HepG2 (cell line): ENCODE results near the gene CCDC183. TPM values are rescaled to one million over a fixed set of nuclear protein-coding genes. Genes with fewer than 3 reads are reported as not detected.

Source experiments
- ATAC-seq: fragments of 200-7000 bp; cut with Tn5 transposase; 3 replicates; pipeline ENCODE4 v1.9.1; 2020; ENCODE audit warnings: mild to moderate bottlenecking, moderate library complexity
- BruUV-seq: library from RNA; stranded (reverse); fragments of 400-500 nt; replicated peaks from 2 replicates; lab custom pipeline; 2021; lab: Mats Ljungman, UMichigan
- CTCF ChIA-PET: fragments of 300-600 bp; formaldehyde crosslinking; extraction: SDS; loops from one replicate; lab custom pipeline; 2021; ENCODE audit warnings: low total read pairs, inconsistent platforms, low intra/inter-chr PET ratio; lab: Yijun Ruan, JAX
- POLR2A ChIA-PET: fragments of 350-600 bp; sonication (Branson Sonifier 250); formaldehyde crosslinking; loops from one replicate; lab custom pipeline; 2020; ENCODE audit warnings: antibody characterized with exemption, inconsistent platforms; lab: Yijun Ruan, JAX
- DNase-seq: peaks from one replicate; pipeline ENCODE4 v3.0.0-alpha.2; 2015; ENCODE audit warnings: low spot score
- FAIRE-seq: peaks from 3 replicates; lab custom pipeline; 2011; peaks lifted over from hg19 to GRCh38; lab: Jason Lieb, UNC
- H2AFZ ChIP-seq: one replicate; pipeline ENCODE4 v1.6.1; 2011; ENCODE audit warnings: low read length, inconsistent platforms
- H3K27ac ChIP-seq: fragments of 300-600 bp; 3 replicates; pipeline ENCODE4 v1.8.0; 2011; ENCODE audit warnings: mixed run types, mild to moderate bottlenecking, mixed read lengths, low read length, inconsistent platforms; ENCODE audit not compliant: insufficient read depth; ENCODE audit errors: extremely low read length
- H3K27me3 ChIP-seq, 2 experiments: fragments of 200-600 bp in 1 of 2; 2 replicates in 1 of 2; 3 replicates in 1 of 2; pipeline versions ENCODE4 v1.6.0 to v1.8.0; 2011; ENCODE audit warnings: low read length in 2 of 2, mild to moderate bottlenecking in 2 of 2, moderate library complexity in 2 of 2, inconsistent platforms in 1 of 2; ENCODE audit not compliant: insufficient read depth in 2 of 2, control insufficient read depth in 1 of 2
- H3K36me3 ChIP-seq, 2 experiments: fragments of 200-600 bp in 1 of 2; replicated peaks in 1 of 2; 2 replicates in 1 of 2; 3 replicates in 1 of 2; pipeline versions ENCODE4 v1.5.1 to v1.8.0; 2011; ENCODE audit warnings: low read length in 2 of 2, inconsistent platforms in 1 of 2; ENCODE audit not compliant: insufficient read depth in 2 of 2, control insufficient read depth in 1 of 2
- H3K4me1 ChIP-seq: 2 replicates; pipeline ENCODE4 v1.5.1; 2012; ENCODE audit warnings: low read length, inconsistent platforms; ENCODE audit not compliant: insufficient read depth
- H3K4me2 ChIP-seq: 2 replicates; pipeline ENCODE4 v1.6.0; 2011; ENCODE audit warnings: low read depth, low read length, inconsistent platforms
- H3K4me3 ChIP-seq, 3 experiments: fragments of 200-600 bp in 1 of 3; sonication (generic), shearing (Covaris generic) in 1 of 3; replicated peaks in 1 of 3; 2 replicates each; pipeline ENCODE4 v1.5.1; 2011 to 2016; ENCODE audit warnings: low read length in 3 of 3, inconsistent platforms in 2 of 3, low read depth in 2 of 3, mild to moderate bottlenecking in 2 of 3, control low read depth in 1 of 3, mixed read lengths in 1 of 3; ENCODE audit not compliant: insufficient read depth in 1 of 3
- H3K79me2 ChIP-seq: one replicate; pipeline ENCODE4 v1.6.1; 2011; ENCODE audit warnings: low read length, inconsistent platforms; ENCODE audit not compliant: insufficient read depth
- H3K9ac ChIP-seq: 2 replicates; pipeline ENCODE4 v1.6.0; 2011; ENCODE audit warnings: mild to moderate bottlenecking, low read depth, low read length, inconsistent platforms; ENCODE audit not compliant: insufficient read depth
- H3K9me3 ChIP-seq: 2 replicates; pipeline ENCODE4 v1.5.1; 2012; ENCODE audit warnings: mild to moderate bottlenecking, low read length
- H4K20me1 ChIP-seq: 2 replicates; pipeline ENCODE4 v1.6.0; 2011; ENCODE audit warnings: inconsistent platforms, mild to moderate bottlenecking, low read length, moderate library complexity; ENCODE audit not compliant: insufficient read depth
- CBFB ChIP-seq: sonication (generic); formaldehyde crosslinking; IDR thresholded peaks from 2 replicates; pipeline ENCODE4 v1.4.0; 2020; ENCODE audit warnings: missing genetic modification reagents
- CERS6 ChIP-seq: sonication (generic); formaldehyde crosslinking; IDR thresholded peaks from 2 replicates; pipeline ENCODE4 v1.5.0; 2020; ENCODE audit warnings: missing genetic modification reagents
- DBP ChIP-seq: sonication (generic); formaldehyde crosslinking; IDR thresholded peaks from 2 replicates; pipeline ENCODE4 v1.4.0; 2020; ENCODE audit warnings: missing genetic modification reagents; ENCODE audit errors: not compliant biosample characterization
- ETV5 ChIP-seq: IDR thresholded peaks from 2 replicates; pipeline ENCODE4 v1.6.1; 2018; ENCODE audit warnings: missing biosample characterization, missing genetic modification reagents, inconsistent platforms, borderline replicate concordance
- FOXO4 ChIP-seq: sonication (generic); formaldehyde crosslinking; conservative IDR thresholded peaks from 2 replicates; pipeline ENCODE4 v1.8.1; 2023; ENCODE audit warnings: missing genetic modification reagents
- GTF3A ChIP-seq: sonication (generic); formaldehyde crosslinking; conservative IDR thresholded peaks from 2 replicates; pipeline ENCODE4 v1.4.0; 2020; ENCODE audit warnings: mild to moderate bottlenecking, missing genetic modification reagents
- KAT2B ChIP-seq: fragments of 150-350 bp; IDR thresholded peaks from 2 replicates; pipeline ENCODE4 v1.6.1; 2014; ENCODE audit warnings: low read depth, low read length, borderline replicate concordance
- NFYC ChIP-seq: IDR thresholded peaks from 2 replicates; pipeline ENCODE4 v1.6.1; 2016; ENCODE audit warnings: missing genetic modification reagents, missing compliant biosample characterization
- NONO ChIP-seq, 2 experiments: fragments of 450-650 bp in 1 of 2; sonication (generic) in 1 of 2; formaldehyde crosslinking in 1 of 2; IDR thresholded peaks in 1 of 2; conservative IDR thresholded peaks in 1 of 2; 2 replicates each; pipeline versions ENCODE4 v1.6.1 to v1.8.0; 2017 to 2022; ENCODE audit warnings: mild to moderate bottlenecking in 1 of 2, missing genetic modification reagents in 1 of 2, moderate library complexity in 1 of 2
- PHF20 ChIP-seq: sonication (generic); formaldehyde crosslinking; IDR thresholded peaks from 2 replicates; pipeline ENCODE4 v1.5.0; 2020; ENCODE audit warnings: mild to moderate bottlenecking, missing genetic modification reagents
- POLR2AphosphoS5 ChIP-seq: IDR thresholded peaks from 2 replicates; pipeline ENCODE4 v1.6.1; 2012; ENCODE audit warnings: low read depth, low read length
- SNAI1 ChIP-seq: sonication (generic); formaldehyde crosslinking; IDR thresholded peaks from 2 replicates; pipeline ENCODE4 v1.5.0; 2020; ENCODE audit warnings: mild to moderate bottlenecking, missing genetic modification reagents, borderline replicate concordance
- TARDBP ChIP-seq: sonication (generic); formaldehyde crosslinking; IDR thresholded peaks from 2 replicates; pipeline ENCODE4 v1.8.0; 2022; ENCODE audit warnings: mild to moderate bottlenecking, missing genetic modification reagents
- ZBTB38 ChIP-seq: sonication (generic); formaldehyde crosslinking; IDR thresholded peaks from 2 replicates; pipeline ENCODE4 v1.5.1; 2020; ENCODE audit warnings: mild to moderate bottlenecking, missing genetic modification reagents
- ZMAT3 ChIP-seq: sonication (generic); formaldehyde crosslinking; conservative IDR thresholded peaks from 2 replicates; pipeline ENCODE4 v1.7.0; 2021; ENCODE audit warnings: missing genetic modification reagents
- ZNF225 ChIP-seq: sonication (generic); formaldehyde crosslinking; IDR thresholded peaks from 2 replicates; pipeline ENCODE4 v1.4.0; 2020; ENCODE audit warnings: mild to moderate bottlenecking, missing genetic modification reagents
- ZNF629 ChIP-seq: sonication (generic); formaldehyde crosslinking; conservative IDR thresholded peaks from 2 replicates; pipeline ENCODE4 v1.5.0; 2020; ENCODE audit warnings: missing genetic modification reagents
- ZNF652 ChIP-seq: IDR thresholded peaks from 2 replicates; pipeline ENCODE4 v1.6.1; 2016; ENCODE audit warnings: low read depth, borderline replicate concordance
- ZNF678 ChIP-seq: sonication (generic); formaldehyde crosslinking; IDR thresholded peaks from 2 replicates; pipeline ENCODE4 v1.4.0; 2020; ENCODE audit warnings: mild to moderate bottlenecking, missing genetic modification reagents
- ZNF709 ChIP-seq: sonication (generic); formaldehyde crosslinking; IDR thresholded peaks from 2 replicates; pipeline ENCODE4 v1.5.0; 2020; ENCODE audit warnings: mild to moderate bottlenecking, missing genetic modification reagents
- ZNF766 ChIP-seq: sonication (generic); formaldehyde crosslinking; IDR thresholded peaks from 2 replicates; pipeline ENCODE4 v1.5.0; 2020; ENCODE audit warnings: missing genetic modification reagents, borderline replicate concordance
- WGBS: methylation state at CpG from one replicate; pipeline ENCODE4 v1.1.6; 2017; ENCODE audit warnings: low lambda C conversion rate; 5-methylcytosine and 5-hydroxymethylcytosine counted together
- in situ Hi-C: cut with HindIII; loops from 2 replicates; pipeline ENCODE4 v1.10.0; 2017; ENCODE audit warnings: low pct_unique_long_range_greater_than_20kb; ENCODE audit not compliant: extremely low pct_ligation_motif_present
- intact Hi-C: fragments of 100-400 bp; cut with micrococcal nuclease; formaldehyde crosslinking; loops from one replicate; pipeline ENCODE4 v1.10.0; 2022; ENCODE audit not compliant: unreplicated experiment
- polyA plus RNA-seq, 8 experiments: library from polyadenylated mRNA; depleted of rRNA in 3 of 8; stranded (reverse) in 7 of 8; unstranded in 1 of 8; fragments of >200 nt; fragmentation: Illumina TruSeq in 4 of 8; extraction: Trizol in 4 of 8; gene quantifications; 2 replicates each; pipeline versions ENCODE4 v1.2.1 to v1.2.3, GENCODE V29; 2011 to 2016; ENCODE audit warnings: low read depth in 4 of 8, missing spikeins in 1 of 8, mixed read lengths in 1 of 8; ENCODE audit not compliant: insufficient read depth in 1 of 8
- total RNA-seq, 5 experiments: library from RNA; depleted of rRNA; stranded (reverse); fragments of >200 nt; fragmentation: Illumina TruSeq; extraction: Trizol; gene quantifications; 2 replicates each; pipeline ENCODE4 v1.2.3, GENCODE V29; 2016; ENCODE audit warnings: low read depth in 1 of 5

Gene CCDC183
- total and polyA plus RNA-seq, 2 of the 13 experiments (the other 11 are each of a cell fraction or from before 2014, with no cell fraction given): 5.0 to 66.4 TPM

- in situ Hi-C loops: no loop called here
- Histone ChIP-seq H2AFZ (no peak overlapping the region), H4K20me1 (no peaks in the 10 kb centered on the region), H3K4me1 (peaks cover 84% of the 10 kb centered on the region), H3K36me3 (0 out of 5 replicates have a peak, but pooled peaks cover 0 to 12% of the 10 kb centered on the region in 2 experiments), H3K9me3 (no peaks in the 10 kb centered on the region), H3K9ac (no peak overlapping the region), H3K27me3 (no peaks in the 10 kb centered on the region; a peak in 1 of 5 replicates), H3K27ac (peak overlapping the region; percentile 75), H3K79me2 (peaks cover 28% of the 10 kb centered on the region), H3K4me2 (peak overlapping the region; percentile 96), H3K4me3 (peak overlapping the region in 2 of 3 experiments; percentile 14 to 98; a peak in 4 of 6 replicates)
- DNase-seq (peak; percentile 49), FAIRE-seq (no peak), ATAC-seq (peak; percentile 4; the same call in 1 of the 3 replicates)
- no TSS peak for BruUV-seq
- POLR2A ChIA-PET: interaction anchor here (2.3 kb wide), 1 partner anchor 14 kb away, joined by 12 read pairs; the partner anchor contains the start of gene RABL6
- intact Hi-C loops: no loop called here
- CTCF ChIA-PET: no interaction called here
- 74% methylated on average over 12 of the region's 17 CpGs for WGBS
- no peak for TF ChIP-seq DBP (CRISPR knock-in tag)
- TF ChIP-seq KAT2B: no peak
- no peak for TF ChIP-seq CBFB (CRISPR knock-in tag)
- peak; percentile 90 for TF ChIP-seq ZBTB38 (CRISPR knock-in tag)
- no peak for TF ChIP-seq ZNF709
- TF ChIP-seq ZNF629 (CRISPR knock-in tag): no peak
- no peak for TF ChIP-seq ETV5 (CRISPR knock-in tag)
- TF ChIP-seq NONO (IDR thresholded peaks at IDR 0.05): no peak
- TF ChIP-seq NONO (CRISPR knock-in tag; conservative IDR thresholded peaks at IDR 0.05): peak; percentile 44; the same call in 1 of the 2 replicates
- no peak; the same call in 1 of the 2 replicates for TF ChIP-seq NFYC
- TF ChIP-seq CERS6 (CRISPR knock-in tag): no peak
- TF ChIP-seq TARDBP (CRISPR knock-in tag): no peak
- no peak for TF ChIP-seq SNAI1 (CRISPR knock-in tag)
- peak; percentile 84 for TF ChIP-seq POLR2AphosphoS5
- TF ChIP-seq ZNF652 (CRISPR knock-in tag): no peak
- TF ChIP-seq ZNF225 (CRISPR knock-in tag): no peak
- TF ChIP-seq GTF3A (CRISPR knock-in tag): no peak
- 0 out of 2 replicates have a peak, but pooled peaks have one; percentile 46 for TF ChIP-seq FOXO4 (CRISPR knock-in tag)
- TF ChIP-seq ZMAT3 (CRISPR knock-in tag): 0 out of 2 replicates have a peak, but pooled peaks have one; percentile 54
- TF ChIP-seq ZNF678 (CRISPR knock-in tag): no peak
- TF ChIP-seq PHF20 (CRISPR knock-in tag): no peak
- TF ChIP-seq ZNF766 (CRISPR knock-in tag): no peak
Measured at GRCh38 chr9:136793086-136793946, 2.8 kb upstream of the CCDC183 start.
